Spleen (tissue), 11 donors: Measurements from ENCODE around the gene MEF2C. TPM values are rescaled to one million over a fixed set of nuclear protein-coding genes. Genes with fewer than 3 reads are reported as not detected.

Source experiments
- DNase-seq: peaks from one replicate; pipeline ENCODE4 v3.0.0-alpha.2; 2020
- H3K27ac ChIP-seq, 8 donors: fragments of 200-600 bp; sonication (generic) in 7 of 8; 1 replicate in 4 of 8; 2 replicates in 4 of 8; pipeline versions ENCODE4 v1.5.0 to v1.8.0; 2016 to 2021; ENCODE audit warnings: inconsistent platforms in 4 of 8, mild to moderate bottlenecking in 4 of 8, moderate library complexity in 1 of 8
- H3K27me3 ChIP-seq, 7 donors: fragments of 200-600 bp; sonication (generic) in 6 of 7; replicated peaks in 1 of 7; 1 replicate in 4 of 7; 2 replicates in 3 of 7; pipeline versions ENCODE4 v1.5.0 to v1.8.0; 2016 to 2021; ENCODE audit warnings: inconsistent platforms in 3 of 7, mild to moderate bottlenecking in 1 of 7
- H3K36me3 ChIP-seq, 6 donors: fragments of 200-600 bp; sonication (generic) in 5 of 6; 1 replicate in 4 of 6; 2 replicates in 2 of 6; pipeline versions ENCODE4 v1.5.0 to v1.8.0; 2016 to 2021; ENCODE audit warnings: inconsistent platforms in 2 of 6
- H3K4me1 ChIP-seq, 6 donors: fragments of 200-600 bp; sonication (generic) in 5 of 6; 1 replicate in 3 of 6; 2 replicates in 3 of 6; pipeline versions ENCODE4 v1.5.0 to v1.8.0; 2016 to 2021; ENCODE audit warnings: inconsistent platforms in 3 of 6
- H3K4me3 ChIP-seq, 8 donors: fragments of 200-600 bp; sonication (generic) in 7 of 8; 1 replicate in 4 of 8; 2 replicates in 4 of 8; pipeline versions ENCODE4 v1.5.0 to v1.8.0; 2016 to 2021; ENCODE audit warnings: inconsistent platforms in 4 of 8, mild to moderate bottlenecking in 4 of 8, moderate library complexity in 2 of 8
- H3K9me3 ChIP-seq, 8 donors: fragments of 200-600 bp; sonication (generic) in 7 of 8; 1 replicate in 4 of 8; 2 replicates in 4 of 8; pipeline versions ENCODE4 v1.5.0 to v1.8.0; 2016 to 2021; ENCODE audit warnings: inconsistent platforms in 4 of 8
- CTCF ChIP-seq, 11 experiments: fragments of 200-600 bp in 7 of 11; fragments of 450-650 bp in 4 of 11; sonication (generic) in 4 of 11; IDR thresholded peaks in 8 of 11; conservative IDR thresholded peaks in 3 of 11; 1 replicate in 7 of 11; 2 replicates in 4 of 11; pipeline versions ENCODE4 v1.4.0 to v1.8.0; 2016 to 2021; ENCODE audit warnings: antibody characterized with exemption in 11 of 11, inconsistent platforms in 4 of 11, mild to moderate bottlenecking in 1 of 11
- POLR2A ChIP-seq, 3 donors: fragments of 450-650 bp; IDR thresholded peaks; one replicate each; pipeline ENCODE4 v1.5.1; 2017; ENCODE audit warnings: antibody characterized with exemption in 3 of 3, mild to moderate bottlenecking in 1 of 3
- POLR2AphosphoS5 ChIP-seq, 3 donors: sonication (generic); formaldehyde crosslinking; IDR thresholded peaks; one replicate each; pipeline ENCODE4 v1.5.1; 2017; ENCODE audit warnings: antibody characterized with exemption in 3 of 3
- whole genome bisulfite sequencing, 5 donors: extraction: QIAGEN DNeasy Blood & Tissue Kit in 3 of 5; methylation state at CpG; one replicate each; pipeline versions ENCODE4 v1.1.5 to v1.1.7; 2013 to 2018; 5-methylcytosine and 5-hydroxymethylcytosine counted together
- intact Hi-C: fragments of 100-400 bp; cut with DNase I; formaldehyde crosslinking; loops from one replicate; pipeline ENCODE4 v1.15.0; 2023; ENCODE audit warnings: low total_unique reads
- polyA plus RNA-seq, 3 donors: library from polyadenylated mRNA; stranded (reverse); fragments of 200-250 nt; gene quantifications; one replicate each; pipeline ENCODE4 v1.2.1, GENCODE V29; 2013
- total RNA-seq, 7 donors: library from RNA; depleted of rRNA in 3 of 7; stranded (reverse); fragments of >200 nt in 3 of 7; fragmentation: NEBNext Ultra II Directional in 4 of 7; extraction: Animal tissue kit (Norgen Biotek cat#: 25700) in 4 of 7; gene quantifications; one replicate each; pipeline versions ENCODE4 v1.1.0 to v1.2.1, GENCODE V29; 2016 to 2021
- donor health status: healthy with polysubstance abuse.
- donor health status: DM: no; HTN: no; CAD: no; lungs with moderate emphysema.
- donor health status: DM: no; HTN: no; CAD: no.
- donor health status: Bipolar disorder and iron deficiency.
- donor health status: healthy.
- donor health status: DM: no; HTN: no; CAD: no.
- donor health status: DM: yes; HTN: yes; CAD: no.

MEF2C gene
- total and polyA plus RNA-seq, 10 donors = 19.3 to 153 (median 120) TPM

GRCh38 chr5:88830567-88830966, 52.4 kb downstream of the MEF2C start:
- Histone ChIP-seq H3K9me3 (no peaks in the 10 kb centered on the region), H3K27me3 (no peaks in the 10 kb centered on the region), H3K36me3 (no peaks in the 10 kb centered on the region), H3K4me1 (peaks cover 39 to 100% (median 84%) of the 10 kb centered on the region in 6 donors), H3K27ac (peak overlapping the region; percentile 64 to 91 (median 84)), H3K4me3 (no peak overlapping the region)
- TF ChIP-seq CTCF (IDR thresholded peaks at IDR 0.05 in 8 of 11, conservative IDR thresholded peaks at IDR 0.05 in 3 of 11) (no peak), POLR2AphosphoS5 (IDR thresholded peaks at IDR 0.05) (no peak), POLR2A (IDR thresholded peaks at IDR 0.05) (no peak)
- intact Hi-C loops = loop anchor here (10.0 kb wide), 1 partner anchor 96 kb away; no protein-coding TSS in a partner anchor
- no peak for DNase-seq

GRCh38 chr5:88829775-88830174, 53.2 kb downstream of the MEF2C start:
- H3K4me1 ChIP-seq = peaks cover 43 to 100% (median 92%) of the 10 kb centered on the region in 6 donors
- H3K9me3 ChIP-seq = no peaks in the 10 kb centered on the region
- peak overlapping the region in 1 of 8 donors; percentile 38 for H3K4me3 ChIP-seq
- DNase-seq = no peak
- no peaks in the 10 kb centered on the region for H3K27me3 ChIP-seq
- peak overlapping the region; percentile 64 to 91 (median 84) for H3K27ac ChIP-seq
- intact Hi-C loops = loop anchor here (10.0 kb wide), 2 partner anchors 55 to 95 kb away; partner anchors contain the start of gene MEF2C
- no peaks in the 10 kb centered on the region for H3K36me3 ChIP-seq
- TF ChIP-seq POLR2A (IDR thresholded peaks at IDR 0.05) (no peak), CTCF (IDR thresholded peaks at IDR 0.05 in 8 of 11, conservative IDR thresholded peaks at IDR 0.05 in 3 of 11) (no peak), POLR2AphosphoS5 (IDR thresholded peaks at IDR 0.05) (no peak)
- WGBS, 5 donors = 49 to 64% (median 56%) methylated on average over 3 of the region's 3 CpGs

GRCh38 chr5:88829054-88829453, 53.9 kb downstream of the MEF2C start:
- Histone ChIP-seq H3K4me1 (peaks cover 43 to 100% (median 95%) of the 10 kb centered on the region in 6 donors), H3K9me3 (no peaks in the 10 kb centered on the region), H3K27ac (peak overlapping the region; percentile 64 to 91 (median 84)), H3K27me3 (no peaks in the 10 kb centered on the region), H3K4me3 (peak overlapping the region in 1 of 8 donors; percentile 38), H3K36me3 (no peaks in the 10 kb centered on the region)
- DNase-seq = no peak
- intact Hi-C loops = loop anchor here (10.0 kb wide), 1 partner anchor 56 kb away; the partner anchor contains the start of gene MEF2C
- TF ChIP-seq POLR2AphosphoS5 (IDR thresholded peaks at IDR 0.05) (peak in 1 of 3 donors; percentile 71), CTCF (IDR thresholded peaks at IDR 0.05 in 8 of 11, conservative IDR thresholded peaks at IDR 0.05 in 3 of 11) (peak in 9 of 11 experiments; percentile 31 to 67 (median 45)), POLR2A (IDR thresholded peaks at IDR 0.05) (no peak)
- WGBS, 5 donors = 17 to 27% (median 18%) methylated on average over 3 of the region's 3 CpGs

GRCh38 chr5:88827997-88828396, 55.0 kb downstream of the MEF2C start:
- WGBS, 5 donors = 18 to 37% (median 30%) methylated on average over 1 of the region's 1 CpG
- TF ChIP-seq POLR2AphosphoS5 (IDR thresholded peaks at IDR 0.05) = no peak
- no peak for TF ChIP-seq CTCF (IDR thresholded peaks at IDR 0.05 in 8 of 11, conservative IDR thresholded peaks at IDR 0.05 in 3 of 11)
- TF ChIP-seq POLR2A (IDR thresholded peaks at IDR 0.05) = no peak
- Histone ChIP-seq H3K36me3 (peaks cover 0 to 4% (median 0%) of the 10 kb centered on the region in 6 donors), H3K4me1 (peaks cover 35 to 100% (median 93%) of the 10 kb centered on the region in 6 donors), H3K27me3 (no peaks in the 10 kb centered on the region), H3K9me3 (no peaks in the 10 kb centered on the region), H3K4me3 (peak overlapping the region in 2 of 8 donors; percentile 2 to 57), H3K27ac (peak overlapping the region; percentile 64 to 91 (median 84))
- DNase-seq = no peak
- intact Hi-C loops = loop anchor here (10.0 kb wide), 1 partner anchor 57 kb away; the partner anchor contains the start of gene MEF2C
